Prostate gland (tissue), 2 donors: ENCODE data around the gene EHMT1. TPM values are rescaled to one million over a fixed set of nuclear protein-coding genes. Genes with fewer than 3 reads are reported as not detected.

ENCODE experiments used
- DNase-seq: peaks from one replicate; pipeline ENCODE4 v3.0.0-alpha.2; 2019; ENCODE audit warnings: low spot score
- H3K27ac ChIP-seq, 2 donors: fragments of 200-600 bp; sonication (generic); 2 replicates each; pipeline ENCODE4 v1.5.1; 2017 to 2019
- H3K27me3 ChIP-seq: fragments of 200-600 bp; sonication (generic); replicated peaks from 2 replicates; pipeline ENCODE4 v1.5.1; 2019; ENCODE audit not compliant: insufficient read depth
- H3K36me3 ChIP-seq, 2 donors: fragments of 200-600 bp; sonication (generic); 1 replicate in 1 of 2; 2 replicates in 1 of 2; pipeline versions ENCODE4 v1.5.1 to v1.8.1; 2017 to 2019
- H3K4me1 ChIP-seq: fragments of 200-600 bp; sonication (generic); replicated peaks from 2 replicates; pipeline ENCODE4 v1.5.1; 2019
- H3K4me3 ChIP-seq, 2 donors: fragments of 200-600 bp; sonication (generic); 2 replicates each; pipeline ENCODE4 v1.5.1; 2017 to 2019
- H3K9me3 ChIP-seq: fragments of 200-600 bp; sonication (generic); 2 replicates; pipeline ENCODE4 v1.5.1; 2017
- CTCF ChIP-seq, 4 experiments: fragments of 200-600 bp in 2 of 4; fragments of 450-650 bp in 2 of 4; sonication (generic) in 2 of 4; IDR thresholded peaks; 1 replicate in 3 of 4; 2 replicates in 1 of 4; pipeline ENCODE4 v1.5.1; 2016 to 2019; ENCODE audit warnings: antibody characterized with exemption in 4 of 4, mild to moderate bottlenecking in 2 of 4, moderate library complexity in 2 of 4
- POLR2A ChIP-seq: fragments of 450-650 bp; IDR thresholded peaks from one replicate; pipeline ENCODE4 v1.6.1; 2016; ENCODE audit warnings: antibody characterized with exemption, mild to moderate bottlenecking
- POLR2AphosphoS5 ChIP-seq: sonication (generic); formaldehyde crosslinking; IDR thresholded peaks from one replicate; pipeline ENCODE4 v1.6.1; 2017; ENCODE audit warnings: antibody characterized with exemption
- WGBS: methylation state at CpG from one replicate; pipeline ENCODE4 v1.1.5; 2018; 5-methylcytosine and 5-hydroxymethylcytosine counted together
- intact Hi-C: fragments of 100-400 bp; cut with DNase I; formaldehyde crosslinking; loops from one replicate; pipeline ENCODE4 v1.14.2; 2022
- total RNA-seq, 2 donors: library from RNA; depleted of rRNA; stranded (reverse); fragments of >200 nt; gene quantifications; one replicate each; pipeline ENCODE4 v1.1.0, GENCODE V29; 2016

Gene EHMT1
- total RNA-seq, 2 donors from 2014 or later, result 81.3 to 149 TPM

- intact Hi-C loops, result no loop called here
- H3K4me1 ChIP-seq, result no peaks in the 10 kb centered on the region
- no peaks in the 10 kb centered on the region for H3K27me3 ChIP-seq
- no peak overlapping the region for H3K4me3 ChIP-seq
- DNase-seq, result no peak
- H3K27ac ChIP-seq, result no peak overlapping the region
- no peaks in the 10 kb centered on the region for H3K9me3 ChIP-seq
- H3K36me3 ChIP-seq, result no peaks in the 10 kb centered on the region
- WGBS, result 89% methylated on average over 2 of the region's 2 CpGs
- TF ChIP-seq POLR2AphosphoS5 (no peak), POLR2A (no peak), CTCF (IDR thresholded peaks at IDR 0.05) (no peak)
Observed at GRCh38 chr9:137657606-137658005, 38.8 kb downstream of the EHMT1 start.

- 88% methylated on average over 2 of the region's 2 CpGs for WGBS
- TF ChIP-seq CTCF (IDR thresholded peaks at IDR 0.05) (no peak), POLR2AphosphoS5 (no peak), POLR2A (no peak)
- H3K4me1 ChIP-seq, result no peaks in the 10 kb centered on the region
Observed at GRCh38 chr9:137658781-137659180, 40.0 kb downstream of the EHMT1 start.

GRCh38 chr9:137660144-137660543, 41.3 kb downstream of the EHMT1 start:
- Histone ChIP-seq H3K4me1 (peaks cover 4% of the 10 kb centered on the region), H3K36me3 (no peaks in the 10 kb centered on the region), H3K27ac (no peak overlapping the region), H3K9me3 (no peaks in the 10 kb centered on the region), H3K4me3 (no peak overlapping the region), H3K27me3 (no peaks in the 10 kb centered on the region)
- no peak for TF ChIP-seq CTCF (IDR thresholded peaks at IDR 0.05)
- no peak for TF ChIP-seq POLR2AphosphoS5
- TF ChIP-seq POLR2A, result no peak
- intact Hi-C loops, result no loop called here
- DNase-seq, result no peak
- WGBS, result 62% methylated on average over 4 of the region's 4 CpGs

More at GRCh38 chr9:137658781-137659180, 40.0 kb downstream of the EHMT1 start:
- no peak overlapping the region for H3K27ac ChIP-seq
- DNase-seq, result no peak
- H3K4me3 ChIP-seq, result no peak overlapping the region
- H3K36me3 ChIP-seq, result no peaks in the 10 kb centered on the region
- no peaks in the 10 kb centered on the region for H3K9me3 ChIP-seq
- intact Hi-C loops, result no loop called here
- no peaks in the 10 kb centered on the region for H3K27me3 ChIP-seq

GRCh38 chr9:137663584-137663983, 44.8 kb downstream of the EHMT1 start:
- 86% methylated on average over 4 of the region's 4 CpGs for WGBS
- H3K27me3 ChIP-seq, result no peaks in the 10 kb centered on the region
- no peak for DNase-seq
- no peaks in the 10 kb centered on the region for H3K36me3 ChIP-seq
- H3K4me3 ChIP-seq, result no peak overlapping the region
- peaks cover 4% of the 10 kb centered on the region for H3K4me1 ChIP-seq
- peak overlapping the region in 1 of 2 donors; percentile 76 for H3K27ac ChIP-seq
- intact Hi-C loops, result no loop called here
- TF ChIP-seq POLR2AphosphoS5 (no peak), CTCF (IDR thresholded peaks at IDR 0.05) (no peak), POLR2A (no peak)
- no peaks in the 10 kb centered on the region for H3K9me3 ChIP-seq

- Histone ChIP-seq H3K36me3 (no peaks in the 10 kb centered on the region), H3K27me3 (no peaks in the 10 kb centered on the region), H3K27ac (peak overlapping the region; percentile 58 to 76), H3K4me1 (peaks cover 4% of the 10 kb centered on the region), H3K9me3 (no peaks in the 10 kb centered on the region), H3K4me3 (peak overlapping the region in 1 of 2 donors; percentile 19)
- peak; percentile 86 for TF ChIP-seq POLR2AphosphoS5
- no peak for TF ChIP-seq CTCF (IDR thresholded peaks at IDR 0.05)
- TF ChIP-seq POLR2A, result no peak
- intact Hi-C loops, result no loop called here
- DNase-seq, result peak; percentile 78
- 32% methylated on average over 7 of the region's 7 CpGs for WGBS
Observed at GRCh38 chr9:137664676-137665075, 45.9 kb downstream of the EHMT1 start.
